ENCODE results near the gene SEMA4D.

The SEMA4D gene

DNA sequence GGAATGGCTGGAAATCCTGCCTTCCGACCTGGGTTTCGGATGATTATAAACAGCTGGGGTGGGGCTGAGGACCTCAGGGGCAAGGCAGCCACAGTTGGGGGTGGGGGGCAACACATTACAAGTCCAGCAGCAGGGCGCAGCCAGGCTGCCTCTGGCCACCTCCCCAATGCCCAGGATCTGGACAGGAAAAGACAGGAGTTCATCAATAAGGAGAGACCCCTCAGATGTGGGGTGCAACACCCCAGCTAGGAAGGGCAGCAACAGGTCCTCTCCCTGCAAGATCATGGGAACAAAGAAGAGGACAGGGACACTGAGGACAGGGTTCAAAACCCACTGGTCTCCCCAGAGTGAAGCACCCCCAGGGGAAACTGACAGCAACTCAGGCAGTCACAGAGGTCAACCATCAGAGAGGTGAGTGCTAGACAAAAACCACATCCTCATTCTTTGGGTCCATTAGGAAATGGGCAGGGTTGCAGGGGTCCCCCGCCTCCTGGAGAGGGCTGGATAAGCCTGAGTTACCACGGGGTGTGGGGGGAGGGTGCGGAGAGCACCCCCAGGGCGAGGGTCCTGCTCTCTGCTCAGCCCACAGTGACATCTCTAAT, 33.5 kb downstream of the SEMA4D start:
- DNase-seq, result no peak

DNA sequence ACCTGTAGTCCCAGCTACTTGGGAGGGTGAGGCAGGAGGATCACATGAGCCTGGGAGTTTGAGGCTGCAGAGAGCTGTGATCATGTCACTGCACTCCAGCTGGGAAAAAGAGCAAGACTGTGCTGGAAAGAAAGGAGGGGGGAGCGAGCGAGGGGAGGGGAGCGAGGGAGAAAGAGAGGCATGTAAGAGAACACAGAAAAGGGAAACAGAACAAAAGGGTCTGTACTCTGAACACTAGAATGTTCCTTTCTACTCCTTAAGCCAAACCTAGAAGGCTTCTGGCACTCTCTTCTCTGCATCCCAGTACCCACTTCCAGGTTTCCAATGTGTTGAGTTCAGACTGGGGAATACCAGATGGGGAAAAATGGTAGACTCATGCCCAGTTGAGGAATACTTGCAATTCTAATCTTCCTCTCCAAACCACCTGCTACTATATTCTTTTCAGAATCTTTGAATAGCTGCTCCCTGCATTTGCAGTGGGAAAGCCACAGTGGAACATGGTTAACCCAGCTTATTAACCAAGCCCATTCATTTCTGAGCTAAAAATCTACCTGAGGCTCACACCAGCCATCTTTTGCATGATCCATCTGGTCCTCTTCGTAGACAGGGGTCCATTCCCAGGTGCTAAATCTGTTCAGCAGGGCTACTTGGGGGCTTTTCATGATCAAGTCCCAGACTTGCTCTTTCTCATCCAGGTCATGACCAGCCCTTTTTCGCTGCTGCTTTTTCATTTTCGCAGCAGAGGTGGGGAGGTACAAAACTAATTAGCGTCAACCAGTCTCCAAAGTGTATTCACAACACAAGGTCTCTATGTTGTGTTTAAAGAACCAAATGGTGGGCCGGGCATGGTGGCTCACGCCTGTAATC, 34.9 kb downstream of the SEMA4D start:
- DNase-seq, result no peak

DNA sequence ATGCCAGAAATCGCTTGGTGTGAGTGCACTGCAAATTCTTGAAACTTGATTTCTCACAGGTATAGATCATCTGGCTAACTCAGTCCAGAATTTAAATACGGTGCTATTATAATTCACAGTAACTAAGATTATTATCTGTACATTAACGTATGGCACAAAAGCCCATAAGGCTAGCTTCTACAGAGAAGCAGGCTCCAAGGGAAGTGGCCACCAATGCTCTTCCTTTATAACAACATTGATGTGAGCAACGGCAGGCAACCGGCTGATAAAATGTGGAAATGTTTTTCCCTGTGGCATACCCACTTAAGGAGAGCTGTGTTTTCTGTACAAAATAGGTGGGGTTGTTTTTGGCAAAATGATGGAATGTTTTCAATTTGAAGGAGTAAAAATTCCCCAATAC, 35.7 kb downstream of the SEMA4D start:
- DNase-seq, result no peak

DNA sequence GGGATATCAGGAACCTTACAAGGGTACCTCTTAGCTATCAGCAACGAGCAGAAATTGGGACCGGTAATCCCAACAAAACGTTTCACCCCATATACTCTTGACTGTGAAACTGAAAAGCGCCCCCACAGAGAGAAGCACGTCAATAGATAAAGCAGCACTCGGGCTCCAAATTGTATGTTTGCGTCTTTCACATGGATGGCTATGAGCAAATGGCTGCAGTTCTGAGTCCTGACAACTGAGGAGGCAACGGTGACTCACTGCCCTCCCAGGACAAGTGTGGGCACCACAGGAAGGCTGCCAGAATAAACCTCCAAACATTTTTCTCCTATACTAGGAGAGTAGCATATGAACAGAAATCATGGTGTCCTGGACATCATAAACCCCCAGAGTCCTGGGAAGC, 36.6 kb downstream of the SEMA4D start:
- DNase-seq, result no peak

DNA sequence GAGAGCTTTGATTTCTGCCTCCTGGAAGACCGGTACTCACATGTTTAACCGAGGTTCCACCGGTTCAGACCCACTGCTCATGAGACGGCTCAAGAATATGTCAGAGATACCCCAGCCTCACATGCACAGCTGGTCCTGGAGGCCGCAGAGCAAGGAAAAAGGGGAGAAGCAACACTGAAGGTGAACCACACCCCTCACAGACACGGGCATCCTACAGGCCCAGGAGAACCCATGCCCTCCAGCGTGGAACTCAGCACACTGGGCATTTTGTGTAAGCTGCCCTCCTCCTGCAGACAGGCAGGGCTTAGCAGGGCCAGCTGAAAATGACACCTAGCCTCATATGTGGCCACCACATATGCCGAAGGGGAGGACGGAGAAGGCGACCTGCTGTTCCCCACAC, 37.4 kb downstream of the SEMA4D start:
- DNase-seq, result no peak

DNA sequence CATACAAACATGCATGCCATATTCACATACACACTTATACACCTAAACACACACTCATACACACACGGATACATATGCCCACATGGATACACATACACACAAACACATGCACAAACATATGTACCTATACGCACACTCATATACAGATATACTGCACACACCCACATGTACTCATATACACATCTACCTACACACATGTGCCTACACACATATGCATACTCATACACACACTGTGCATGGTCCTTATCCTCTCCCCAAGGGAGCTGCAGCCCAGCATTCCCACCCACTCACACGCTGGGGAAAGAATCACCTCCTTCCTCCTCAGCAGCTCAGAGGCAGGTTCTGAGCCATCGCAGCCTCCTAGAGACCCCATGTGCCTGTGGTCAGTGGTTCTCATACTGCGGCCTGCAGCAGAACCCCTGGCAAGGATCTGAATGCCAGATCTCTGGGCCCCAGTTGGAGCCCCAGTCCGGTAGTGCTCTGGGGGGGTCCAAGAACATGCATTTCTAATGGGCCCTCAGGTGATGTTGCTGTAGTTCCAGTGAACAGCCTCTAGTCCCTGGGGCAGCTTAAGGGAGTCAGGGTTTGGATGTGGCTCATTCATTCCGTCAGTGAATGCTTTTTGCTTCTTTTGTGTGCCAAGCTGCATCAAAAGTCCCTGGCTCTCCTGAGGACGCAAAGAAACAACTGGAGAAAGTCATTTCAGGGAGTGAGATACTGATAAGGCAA, 39.0 kb downstream of the SEMA4D start:
- no peak for DNase-seq

DNA sequence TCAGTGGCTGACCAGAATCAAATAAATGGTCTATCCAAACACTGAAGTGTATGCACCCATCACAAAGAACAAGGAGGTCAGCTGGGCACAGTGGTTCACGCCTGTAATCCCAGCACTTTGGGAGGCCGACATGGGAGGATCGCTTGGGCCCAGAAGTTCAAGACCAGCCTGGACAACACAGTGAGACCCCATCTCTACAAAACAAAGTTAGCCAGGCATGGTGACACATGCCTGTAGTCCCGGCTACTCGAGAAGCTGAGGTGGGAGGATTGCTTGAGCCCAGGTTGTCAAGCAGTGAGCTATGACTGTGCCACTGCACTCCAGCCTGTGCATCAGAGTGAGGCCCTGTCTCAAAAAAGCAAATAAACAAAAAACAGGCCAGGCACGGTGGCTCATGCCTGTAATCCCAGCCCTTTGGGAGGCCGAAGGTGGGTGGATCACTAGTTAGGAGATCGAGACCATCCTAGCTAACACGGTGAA, 40.5 kb downstream of the SEMA4D start:
- DNase-seq, result no peak

DNA sequence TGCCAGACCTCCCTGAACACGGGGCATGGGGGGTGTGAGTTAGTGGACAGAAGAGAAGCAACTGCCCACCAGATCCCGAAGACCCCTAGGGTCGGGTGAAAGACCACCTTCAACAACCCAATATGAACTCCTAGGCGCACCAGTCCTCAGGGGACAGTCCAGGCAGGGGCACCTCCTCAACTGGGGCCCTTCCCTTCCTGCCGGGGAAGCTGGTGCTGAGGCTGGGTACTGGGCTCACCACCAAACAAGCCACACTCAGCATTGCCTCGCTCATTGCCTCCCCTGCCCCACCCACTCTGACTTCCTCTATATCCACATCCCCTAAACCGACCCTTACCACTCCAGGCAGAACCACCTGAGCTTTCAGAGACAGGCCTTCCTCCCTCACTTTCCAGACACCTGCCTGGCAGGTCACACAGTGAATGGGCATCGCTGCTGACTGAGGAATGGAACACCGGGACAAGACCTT, 42.5 kb downstream of the SEMA4D start:
- DNase-seq, result no peak

DNA sequence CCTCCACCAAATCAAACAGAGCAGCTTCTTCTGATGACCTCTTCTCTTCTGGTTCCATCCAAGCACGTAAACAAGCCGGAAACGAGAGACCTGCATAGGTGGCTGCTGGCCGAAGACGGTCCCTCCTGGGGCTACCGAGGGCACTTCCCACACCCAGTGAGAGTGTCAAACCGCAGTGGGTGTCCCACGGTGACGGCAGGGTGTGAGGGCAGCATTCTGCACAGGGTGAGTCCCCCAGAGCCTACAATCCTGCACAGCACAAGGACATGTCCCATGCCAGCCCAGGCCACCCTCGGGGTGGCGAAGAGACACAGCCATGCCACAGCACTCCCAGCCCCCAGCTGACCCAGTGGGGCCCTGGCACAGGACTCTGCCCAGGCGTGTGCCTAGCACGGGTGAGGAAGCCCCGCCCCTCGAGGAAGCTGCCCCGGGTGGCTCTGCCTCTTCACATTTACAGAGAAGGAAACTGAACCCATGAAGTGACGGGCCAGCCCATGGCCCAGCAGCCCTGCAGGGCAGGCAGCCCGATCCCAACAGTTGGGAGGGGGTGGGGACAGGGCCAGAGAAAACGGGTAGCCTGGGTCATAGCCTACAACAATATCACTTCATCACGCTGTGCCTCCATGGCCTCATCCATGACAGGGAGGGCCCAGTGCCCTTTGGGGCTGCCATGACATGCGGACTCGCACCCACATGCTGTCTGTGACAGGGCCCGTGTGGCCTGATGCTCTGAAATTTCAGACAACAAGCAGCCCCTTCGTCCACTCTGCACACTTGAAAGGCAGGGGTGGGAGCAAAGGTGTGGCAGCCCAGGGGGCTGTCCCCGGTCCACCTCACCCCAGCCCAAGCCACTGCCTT, 43.2 kb downstream of the SEMA4D start:
- no peak for DNase-seq

DNA sequence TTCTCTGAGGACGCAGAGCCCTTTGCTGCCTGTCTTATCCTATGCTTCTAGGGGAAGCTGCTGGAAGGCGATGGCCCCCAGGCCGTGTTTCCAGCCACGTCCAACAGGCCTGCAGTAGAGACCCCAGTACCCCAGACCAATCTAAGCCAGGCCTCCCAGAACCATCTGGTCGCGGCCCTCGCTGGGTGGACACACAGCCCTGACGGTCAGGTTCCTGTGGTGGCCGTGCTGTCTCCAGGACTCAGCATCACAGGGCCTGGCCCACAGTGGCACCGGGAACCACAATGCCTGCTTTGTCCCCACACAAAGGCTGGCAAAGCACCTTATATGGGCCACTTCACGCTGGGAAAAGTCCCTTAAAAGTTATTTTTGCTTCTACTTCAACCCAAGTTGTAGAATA, 44.5 kb downstream of the SEMA4D start:
- no peak for DNase-seq

DNA sequence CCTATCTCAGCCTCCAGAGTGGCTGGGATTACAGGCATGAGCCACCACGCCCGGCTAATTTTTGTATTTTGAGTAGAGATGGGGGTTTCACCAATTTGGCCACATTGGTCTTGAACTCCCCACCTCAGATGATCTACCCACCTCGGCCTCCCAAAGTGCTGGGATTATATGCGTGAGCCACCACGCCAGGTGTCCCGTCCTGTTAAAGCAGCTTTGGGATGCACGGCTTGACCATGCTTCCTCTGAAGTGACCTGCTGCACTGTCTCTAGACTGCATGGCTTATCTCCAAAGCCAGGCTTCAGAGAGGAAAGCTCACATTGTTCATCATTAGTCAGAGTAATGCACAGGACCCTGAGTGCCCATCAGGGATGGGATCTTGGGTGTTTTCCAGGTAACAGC, 45.4 kb downstream of the SEMA4D start:
- no peak for DNase-seq

DNA sequence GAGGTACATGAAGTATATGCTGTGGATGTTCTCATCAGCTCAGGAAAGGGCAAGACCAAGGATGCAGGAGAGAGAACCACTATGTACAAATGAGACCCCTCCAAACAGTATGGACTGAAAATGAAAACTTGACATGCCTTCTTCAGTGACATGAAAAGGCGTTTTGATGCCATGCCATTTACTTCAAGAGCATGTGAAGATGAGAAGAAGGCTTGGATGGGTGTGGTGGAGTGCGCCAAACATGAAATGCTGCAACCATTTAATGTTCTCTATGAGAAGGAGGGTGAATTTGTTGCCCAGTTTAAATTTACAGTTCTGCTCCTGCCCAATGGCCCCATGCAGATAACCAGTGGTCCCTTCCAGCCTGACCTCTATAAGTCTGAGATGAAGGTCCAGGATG, 47.7 kb downstream of the SEMA4D start:
- no peak for DNase-seq

DNA sequence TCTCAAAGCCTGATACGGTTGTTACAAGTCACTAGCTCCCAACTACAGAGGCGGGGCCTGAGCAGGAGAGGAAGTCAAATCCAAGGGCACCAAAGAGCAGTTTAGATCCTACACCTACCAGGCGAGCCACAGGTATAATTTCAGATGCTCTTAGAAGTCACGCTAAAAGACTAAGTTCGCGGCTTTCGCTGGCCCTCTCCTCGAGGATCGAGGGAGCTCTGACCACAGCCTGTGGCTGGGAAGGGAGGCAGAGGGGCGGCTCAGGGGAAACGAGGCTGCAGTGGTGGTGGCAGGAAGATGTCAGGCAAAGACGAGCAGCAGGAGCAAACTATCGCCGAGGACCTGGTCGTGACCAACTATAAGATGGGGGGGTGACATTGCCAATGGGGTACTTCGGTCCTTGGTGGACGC, 48.6 kb downstream of the SEMA4D start:
- DNase-seq, result no peak

DNA sequence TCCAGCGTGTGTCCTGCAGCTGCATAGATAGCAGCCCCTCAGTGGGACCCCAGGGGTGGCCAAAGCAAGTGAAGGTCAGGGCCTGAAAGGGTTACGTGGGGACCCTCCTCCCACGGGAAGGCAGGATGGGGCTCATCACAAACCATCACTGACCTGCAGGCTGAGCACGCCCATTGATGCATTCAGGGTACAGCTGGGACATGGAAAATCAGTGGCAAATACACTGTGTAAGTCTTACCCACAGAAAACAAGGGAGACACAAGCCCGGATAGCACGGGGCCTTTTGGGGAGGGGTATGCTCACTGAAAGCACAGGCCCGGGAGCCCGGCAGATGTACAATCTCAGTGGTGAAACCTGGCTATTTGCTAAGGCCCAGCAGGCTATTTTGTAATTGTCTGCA, 49.1 kb downstream of the SEMA4D start:
- DNase-seq, result no peak

DNA sequence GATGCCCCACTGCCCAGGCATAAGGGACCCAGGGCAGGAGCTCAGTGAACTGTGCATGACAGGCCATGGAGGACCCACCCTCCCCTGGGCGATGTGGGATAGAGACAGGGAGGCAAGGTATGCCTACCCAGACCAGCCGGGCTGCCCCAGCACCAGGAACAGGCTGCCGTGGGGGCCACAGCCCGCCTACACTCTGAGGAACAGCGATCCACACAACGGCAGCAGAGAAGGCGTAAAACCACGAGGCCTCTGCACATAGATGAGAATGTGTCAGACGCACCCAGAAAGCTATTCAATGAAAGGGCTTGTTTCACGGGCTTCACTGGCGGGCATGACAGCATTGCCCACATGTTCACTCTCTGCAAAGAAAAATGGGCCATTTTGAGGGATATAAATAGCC, 49.5 kb downstream of the SEMA4D start:
- no peak for DNase-seq

DNA sequence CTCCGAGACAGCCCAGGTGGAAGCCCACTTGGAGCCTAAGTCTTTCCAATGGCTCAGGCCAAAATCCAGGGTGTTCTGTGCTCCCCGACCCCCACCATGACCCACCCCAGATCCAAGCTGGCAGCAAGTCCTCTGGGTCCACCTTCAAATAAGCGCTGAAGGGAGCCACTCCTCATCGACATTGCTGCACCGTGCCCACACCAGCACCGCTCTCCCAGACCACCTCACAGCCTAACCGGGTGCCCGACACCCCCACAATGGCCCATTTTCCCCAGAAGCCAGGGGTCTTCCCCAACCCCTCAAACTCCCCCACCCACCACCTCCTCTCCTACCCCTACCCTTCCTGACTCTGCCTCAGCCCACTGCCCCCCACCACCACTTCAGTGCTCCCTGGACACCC, 50.5 kb downstream of the SEMA4D start:
- DNase-seq, result no peak

DNA sequence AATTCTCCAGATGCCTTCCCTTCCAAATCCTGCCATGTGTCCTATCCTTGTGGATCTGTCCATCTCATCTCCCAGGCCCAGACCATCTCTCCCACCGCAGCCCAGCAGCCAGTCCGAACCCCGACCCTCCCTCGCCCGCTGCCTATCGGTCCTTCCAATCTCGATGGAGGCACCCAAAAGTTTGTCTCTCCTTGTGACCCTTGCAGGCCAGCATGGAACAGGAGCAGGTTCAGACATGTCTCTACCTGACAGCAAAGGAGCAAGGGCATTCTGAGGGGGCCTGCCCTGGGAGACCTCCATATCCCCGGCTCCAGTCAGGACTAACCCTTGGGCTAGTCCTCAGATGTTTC, 51.0 kb downstream of the SEMA4D start:
- DNase-seq, result no peak

DNA sequence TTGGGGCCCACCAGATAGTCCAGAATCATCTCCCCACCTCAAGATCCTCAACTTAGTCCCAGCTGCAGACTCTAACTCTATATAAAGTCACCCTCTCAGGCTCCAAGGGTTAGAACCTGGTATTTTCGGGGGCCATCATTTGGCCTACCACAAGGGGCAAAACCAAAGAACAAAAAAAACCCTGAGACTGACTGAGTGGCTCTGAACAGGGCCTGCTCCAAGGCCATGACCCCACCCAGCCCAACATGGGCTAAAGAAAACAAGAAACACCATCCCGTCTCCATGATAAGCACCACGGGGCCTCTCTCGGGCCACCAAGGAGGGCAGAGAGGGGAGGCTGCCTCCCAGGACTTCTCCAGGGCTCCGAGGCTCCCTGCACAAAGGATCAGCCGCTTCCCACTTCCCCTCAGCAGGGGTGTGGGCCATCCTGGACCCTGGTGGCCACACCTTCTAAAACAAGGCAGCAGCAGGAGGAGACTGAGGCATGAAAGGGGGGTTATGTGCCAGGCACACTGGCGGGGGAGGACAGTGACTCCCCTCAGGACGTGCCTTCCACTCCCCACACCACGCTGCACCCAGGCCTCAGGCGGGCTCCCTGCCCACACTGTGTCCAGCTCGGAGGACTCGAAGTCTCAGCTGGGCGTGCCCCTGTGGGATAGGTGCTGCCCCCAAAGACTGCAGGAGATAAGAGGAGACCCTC, 51.5 kb downstream of the SEMA4D start:
- DNase-seq, result no peak

DNA sequence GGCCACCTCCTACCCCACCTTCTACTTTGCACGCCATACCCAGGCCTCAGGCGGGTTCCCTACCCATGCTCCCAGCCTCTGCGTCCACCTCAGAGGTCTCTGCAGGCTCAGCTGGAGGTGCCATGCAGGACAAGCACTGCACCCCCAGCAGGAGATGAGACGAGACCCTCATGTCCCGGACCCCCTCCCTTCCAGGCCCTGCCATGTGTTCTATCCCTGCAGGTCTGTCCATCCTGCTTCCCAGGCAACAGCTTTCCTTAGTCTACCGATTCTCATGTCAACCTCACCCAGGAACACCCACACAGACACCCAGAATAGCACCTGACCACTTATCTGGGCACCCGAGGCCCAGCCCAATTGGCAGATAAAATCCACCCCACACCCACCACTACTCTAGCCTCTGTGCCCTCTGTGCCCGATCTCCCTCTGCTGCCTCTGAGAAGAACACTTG, 52.1 kb downstream of the SEMA4D start:
- DNase-seq, result no peak

DNA sequence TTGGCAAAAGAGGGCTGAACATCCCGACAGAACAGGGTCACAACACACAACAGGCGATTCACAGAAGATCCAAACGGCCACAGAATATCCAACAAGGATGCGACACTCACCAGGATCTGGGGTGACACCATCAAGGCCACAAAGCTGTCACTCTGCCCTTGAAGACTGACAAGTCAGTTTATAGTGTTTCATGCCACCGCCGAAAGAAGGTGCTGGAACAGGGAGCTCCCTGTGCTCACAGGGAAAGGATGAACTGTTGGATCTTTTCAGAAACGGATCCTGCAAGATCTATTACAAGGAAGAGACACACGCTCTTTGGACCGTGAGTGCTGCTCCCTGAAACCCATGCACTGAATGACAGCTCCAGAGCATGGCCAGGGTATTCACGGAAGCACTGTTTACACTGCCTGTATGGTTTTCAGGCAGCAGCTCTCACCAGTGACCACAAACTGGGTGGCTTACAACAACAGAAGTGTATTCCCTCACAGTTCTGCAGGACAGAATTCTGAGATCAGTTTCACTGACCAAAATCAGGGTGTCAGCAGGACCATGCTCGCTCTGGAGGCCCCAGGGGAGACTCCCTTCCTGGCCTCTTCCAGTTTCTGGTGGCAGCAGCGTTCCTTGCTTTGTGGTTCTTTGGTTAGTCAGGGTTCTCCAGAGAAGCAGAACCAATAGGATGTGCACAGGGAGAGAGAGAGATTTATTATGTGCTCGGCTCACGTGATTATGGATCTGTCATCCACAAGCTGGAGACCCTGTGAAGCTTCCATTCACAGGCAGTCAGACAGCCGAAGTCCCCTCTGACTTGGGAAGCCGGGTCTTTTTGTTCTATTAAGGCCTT, 52.8 kb downstream of the SEMA4D start:
- DNase-seq, result no peak

DNA sequence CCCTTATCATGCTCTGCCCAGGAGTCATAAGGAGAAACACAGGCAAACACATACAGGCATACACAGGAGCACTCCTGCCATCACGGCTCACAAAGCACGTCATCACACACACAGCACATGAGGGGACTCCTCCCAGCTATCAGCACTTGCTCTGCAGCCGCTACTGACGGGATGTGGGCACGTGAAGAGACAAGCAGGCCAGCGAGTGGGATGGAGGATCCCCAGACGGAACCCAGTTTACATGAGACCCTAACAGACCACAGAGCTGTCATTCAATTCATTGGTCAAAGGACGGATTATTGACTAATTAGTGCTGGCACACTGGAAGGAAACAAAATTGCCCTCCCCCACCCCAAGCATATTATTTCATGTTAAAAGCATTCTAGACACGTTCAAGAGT, 53.6 kb downstream of the SEMA4D start:
- DNase-seq, result no peak

All from NCI-H774 (cell line).